ENCODE measurements around the gene CDCA8.
A peak's percentile ranks its signal among the peaks of the same experiment; 100 is the strongest.

CDCA8 gene

GRCh38 chr1:37672136-37672870, 20.0 kb upstream of the CDCA8 start:
- H3K27me3 ChIP-seq (ENCODE audit: low read depth, low read length): no peaks in the 10 kb centered on the region
- TF ChIP-seq EZH2phosphoT487 (IDR thresholded peaks at IDR 0.05; ENCODE audit: low read depth): no peak
- no peak for TF ChIP-seq CTCF (IDR thresholded peaks at IDR 0.05; ENCODE audit: low read depth, low read length)
- H4K20me1 ChIP-seq (ENCODE audit: insufficient read depth, low read length): no peaks in the 10 kb centered on the region
- peaks cover 29% of the 10 kb centered on the region for H3K4me1 ChIP-seq (ENCODE audit: low read length)
- H3K27ac ChIP-seq (ENCODE audit: low read length): no peak overlapping the region
- no peak overlapping the region for H3K9ac ChIP-seq (ENCODE audit: low read length)
- H3K4me2 ChIP-seq (ENCODE audit: low read length): no peak overlapping the region
- H2AFZ ChIP-seq (ENCODE audit: low read depth, low read length): no peak overlapping the region
- H3K9me3 ChIP-seq (ENCODE audit: insufficient read depth, low read length): no peaks in the 10 kb centered on the region
- no peak overlapping the region for H3K4me3 ChIP-seq (ENCODE audit: low read length)
- no peaks in the 10 kb centered on the region for H3K36me3 ChIP-seq (replicated peaks; ENCODE audit: low read depth, low read length)
- no peaks in the 10 kb centered on the region for H3K79me2 ChIP-seq (ENCODE audit: low read length)

- H3K9me3 ChIP-seq (ENCODE audit: insufficient read depth, low read length): no peaks in the 10 kb centered on the region
- H2AFZ ChIP-seq (ENCODE audit: low read depth, low read length): no peak overlapping the region
- H3K4me2 ChIP-seq (ENCODE audit: low read length): no peak overlapping the region
- H3K4me3 ChIP-seq (ENCODE audit: low read length): no peak overlapping the region
- H3K27me3 ChIP-seq (ENCODE audit: low read depth, low read length): no peaks in the 10 kb centered on the region
- H4K20me1 ChIP-seq (ENCODE audit: insufficient read depth, low read length): no peaks in the 10 kb centered on the region
- H3K79me2 ChIP-seq (ENCODE audit: low read length): no peaks in the 10 kb centered on the region
- TF ChIP-seq EZH2phosphoT487 (IDR thresholded peaks at IDR 0.05; ENCODE audit: low read depth): no peak
- no peak for TF ChIP-seq CTCF (IDR thresholded peaks at IDR 0.05; ENCODE audit: low read depth, low read length)
- no peak overlapping the region for H3K27ac ChIP-seq (ENCODE audit: low read length)
- H3K4me1 ChIP-seq (ENCODE audit: low read length): peaks cover 44% of the 10 kb centered on the region
- no peaks in the 10 kb centered on the region for H3K36me3 ChIP-seq (replicated peaks; ENCODE audit: low read depth, low read length)
- no peak overlapping the region for H3K9ac ChIP-seq (ENCODE audit: low read length)
Measured at GRCh38 chr1:37673920-37674319, 18.4 kb upstream of the CDCA8 start.

DNA sequence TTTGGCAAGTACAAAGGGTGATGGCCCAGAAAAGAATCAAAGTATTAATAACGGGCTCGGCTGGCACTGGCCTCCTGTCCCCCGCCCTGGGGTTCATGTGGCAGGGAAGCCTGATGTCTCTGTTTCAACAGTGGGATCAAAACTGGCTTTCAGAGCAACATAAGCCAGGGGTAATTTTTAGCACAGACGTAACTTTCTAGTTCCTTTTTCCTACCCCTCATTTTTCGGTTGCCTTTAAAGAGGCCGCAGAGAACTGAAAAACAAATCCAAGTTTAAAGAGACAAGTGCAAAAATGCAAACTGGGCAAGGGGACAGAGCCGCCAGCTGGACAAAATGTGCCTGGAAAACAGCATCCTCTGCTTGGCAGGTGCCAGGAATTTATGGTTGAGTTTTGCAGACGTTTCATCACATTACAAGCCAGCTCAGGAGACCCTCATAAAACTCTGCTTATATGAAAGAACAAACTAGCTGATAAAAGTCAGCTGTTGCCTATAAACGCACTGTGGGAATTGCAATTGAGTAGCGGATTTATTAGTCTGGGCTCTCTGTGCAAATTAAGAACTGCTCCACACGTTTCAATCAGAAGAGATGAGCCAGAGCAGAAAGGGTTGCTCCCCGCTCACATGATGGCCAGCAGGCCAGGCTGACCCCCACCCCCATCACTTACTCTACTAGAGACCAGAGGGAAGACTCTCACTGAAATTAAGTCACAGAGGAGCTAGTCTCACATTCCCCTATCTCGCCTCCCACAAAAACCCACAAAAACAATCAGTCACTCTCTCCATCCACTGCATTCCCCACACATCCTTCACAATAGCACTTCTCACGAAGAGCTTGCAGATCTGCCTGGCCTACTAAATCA, 15.8 kb upstream of the CDCA8 start:
- H3K79me2 ChIP-seq (ENCODE audit: low read length): no peaks in the 10 kb centered on the region
- peak overlapping the region; percentile 65; the same call in 1 of the 2 replicates for H2AFZ ChIP-seq (ENCODE audit: low read depth, low read length)
- no peaks in the 10 kb centered on the region for H3K27me3 ChIP-seq (ENCODE audit: low read depth, low read length)
- peak overlapping the region; percentile 89 for H3K4me2 ChIP-seq (ENCODE audit: low read length)
- H4K20me1 ChIP-seq (ENCODE audit: insufficient read depth, low read length): no peaks in the 10 kb centered on the region
- TF ChIP-seq CTCF (IDR thresholded peaks at IDR 0.05; ENCODE audit: low read depth, low read length) (peak; percentile 33), EZH2phosphoT487 (IDR thresholded peaks at IDR 0.05; ENCODE audit: low read depth) (no peak)
- H3K36me3 ChIP-seq (replicated peaks; ENCODE audit: low read depth, low read length): peaks cover under 1% of the 10 kb centered on the region
- peak overlapping the region; percentile 62 for H3K4me3 ChIP-seq (ENCODE audit: low read length)
- peaks cover 44% of the 10 kb centered on the region for H3K4me1 ChIP-seq (ENCODE audit: low read length)
- H3K9me3 ChIP-seq (ENCODE audit: insufficient read depth, low read length): no peaks in the 10 kb centered on the region
- peak overlapping the region; percentile 82 for H3K9ac ChIP-seq (ENCODE audit: low read length)
- H3K27ac ChIP-seq (ENCODE audit: low read length): peak overlapping the region; percentile 99

DNA sequence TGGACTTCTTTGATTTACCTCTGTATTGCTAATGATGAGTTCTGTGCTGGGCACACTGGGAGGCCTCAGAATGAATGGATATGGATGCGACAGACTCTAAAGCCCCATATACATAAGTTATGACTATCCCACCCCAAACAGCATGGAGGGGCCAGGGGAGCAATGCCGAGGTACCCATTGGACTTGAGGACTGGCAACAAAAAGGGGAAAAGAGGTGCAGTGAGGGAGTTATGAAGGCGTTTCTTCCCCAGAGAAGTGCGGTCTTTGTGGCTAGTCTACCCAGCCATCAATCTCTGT, 15.2 kb upstream of the CDCA8 start:
- H3K9me3 ChIP-seq (ENCODE audit: insufficient read depth, low read length): no peaks in the 10 kb centered on the region
- peaks cover 46% of the 10 kb centered on the region for H3K4me1 ChIP-seq (ENCODE audit: low read length)
- H4K20me1 ChIP-seq (ENCODE audit: insufficient read depth, low read length): no peaks in the 10 kb centered on the region
- H3K36me3 ChIP-seq (replicated peaks; ENCODE audit: low read depth, low read length): peaks cover 6% of the 10 kb centered on the region
- H3K79me2 ChIP-seq (ENCODE audit: low read length): no peaks in the 10 kb centered on the region
- TF ChIP-seq CTCF (IDR thresholded peaks at IDR 0.05; ENCODE audit: low read depth, low read length) (no peak), EZH2phosphoT487 (IDR thresholded peaks at IDR 0.05; ENCODE audit: low read depth) (no peak)
- peak overlapping the region; percentile 65; the same call in 1 of the 2 replicates for H2AFZ ChIP-seq (ENCODE audit: low read depth, low read length)
- H3K4me3 ChIP-seq (ENCODE audit: low read length): peak overlapping the region; percentile 62; the same call in 1 of the 2 replicates
- no peaks in the 10 kb centered on the region for H3K27me3 ChIP-seq (ENCODE audit: low read depth, low read length)
- peak overlapping the region; percentile 99 for H3K27ac ChIP-seq (ENCODE audit: low read length)
- peak overlapping the region; percentile 52; the same call in 1 of the 2 replicates for H3K9ac ChIP-seq (ENCODE audit: low read length)
- H3K4me2 ChIP-seq (ENCODE audit: low read length): peak overlapping the region; percentile 89

Data from OCI-LY3 (cell line).